Keratinocyte (primary cell): ENCODE measurements around the gene IGFL2. TPM values are rescaled to one million over a fixed set of nuclear protein-coding genes. Genes with fewer than 3 reads are reported as not detected.
A peak's percentile ranks its signal among the peaks of the same experiment; 100 is the strongest.

Experiments used
- DNase-seq: peaks from one replicate; pipeline ENCODE4 v3.0.0-alpha.2; 2011; ENCODE audit warnings: low read depth, missing footprints, low spot score
- FAIRE-seq: peaks from 2 replicates; lab custom pipeline; 2011; peaks lifted over from hg19 to GRCh38; lab: Jason Lieb, UNC
- H2AFZ ChIP-seq: 2 replicates; pipeline ENCODE4 v1.6.0; 2012; ENCODE audit warnings: low read length, control low read depth, inconsistent platforms; ENCODE audit not compliant: control insufficient read depth
- H3K27ac ChIP-seq: 2 replicates; pipeline ENCODE4 v1.5.1; 2011; ENCODE audit warnings: low read length; ENCODE audit not compliant: control insufficient read depth, insufficient read depth
- H3K27me3 ChIP-seq: 3 replicates; pipeline ENCODE4 v1.6.0; 2011; ENCODE audit warnings: low read length; ENCODE audit not compliant: control insufficient read depth, insufficient read depth; ENCODE audit errors: extremely low read depth
- H3K36me3 ChIP-seq, 2 experiments: 2 replicates in 1 of 2; 3 replicates in 1 of 2; pipeline ENCODE4 v1.5.1; 2011; ENCODE audit warnings: low read length in 2 of 2, mild to moderate bottlenecking in 1 of 2; ENCODE audit not compliant: control insufficient read depth in 2 of 2, insufficient read depth in 2 of 2; ENCODE audit errors: extremely low read depth in 1 of 2
- H3K4me1 ChIP-seq: 3 replicates; pipeline ENCODE4 v1.5.1; 2011; ENCODE audit warnings: low read length; ENCODE audit not compliant: control insufficient read depth, insufficient read depth; ENCODE audit errors: extremely low read depth
- H3K4me2 ChIP-seq: 3 replicates; pipeline ENCODE4 v1.6.0; 2011; ENCODE audit warnings: low read depth, low read length; ENCODE audit not compliant: control insufficient read depth, insufficient read depth; ENCODE audit errors: extremely low read depth
- H3K4me3 ChIP-seq, 3 experiments: fragments of 200-600 bp in 1 of 3; sonication (generic) in 1 of 3; 2 replicates in 2 of 3; 3 replicates in 1 of 3; pipeline ENCODE4 v1.5.1; 2011 to 2016; ENCODE audit warnings: low read length in 3 of 3, mild to moderate bottlenecking in 3 of 3, control low read depth in 2 of 3, inconsistent platforms in 1 of 3, low read depth in 1 of 3, mixed read lengths in 1 of 3, mixed run types in 1 of 3, moderate library complexity in 1 of 3; ENCODE audit not compliant: control insufficient read depth in 2 of 3, insufficient read depth in 2 of 3; ENCODE audit errors: extremely low read depth in 1 of 3
- H3K79me2 ChIP-seq: 2 replicates; pipeline ENCODE4 v1.6.0; 2012; ENCODE audit warnings: low read length; ENCODE audit not compliant: control insufficient read depth, insufficient read depth
- H3K9ac ChIP-seq: 3 replicates; pipeline ENCODE4 v1.6.0; 2011; ENCODE audit warnings: low read length; ENCODE audit not compliant: control insufficient read depth, insufficient read depth; ENCODE audit errors: extremely low read depth
- H3K9me1 ChIP-seq: 3 replicates; pipeline ENCODE4 v1.6.0; 2011; ENCODE audit warnings: low read length; ENCODE audit not compliant: control insufficient read depth, insufficient read depth; ENCODE audit errors: extremely low read depth
- H3K9me3 ChIP-seq: 2 replicates; pipeline ENCODE4 v1.5.1; 2012; ENCODE audit warnings: low read depth, low read length; ENCODE audit not compliant: control insufficient read depth
- H4K20me1 ChIP-seq: 3 replicates; pipeline ENCODE4 v1.6.0; 2011; ENCODE audit warnings: low read length; ENCODE audit not compliant: control insufficient read depth, insufficient read depth; ENCODE audit errors: extremely low read depth
- EZH2 ChIP-seq: IDR thresholded peaks from one replicate; pipeline ENCODE4 v1.6.1; 2012; ENCODE audit warnings: inconsistent platforms, mild to moderate bottlenecking, low read length, moderate library complexity
- dilution Hi-C: fragments of 300-500 bp; cut with MboI; formaldehyde crosslinking; loops from one replicate; pipeline ENCODE4 v1.7.0; 2020; ENCODE audit warnings: low sequenced_read_pairs; ENCODE audit not compliant: extremely low pct_ligation_motif_present
- polyA plus RNA-seq, 5 experiments: library from polyadenylated mRNA; depleted of rRNA in 3 of 5; stranded (reverse) in 3 of 5; stranded (forward) in 1 of 5; unstranded in 1 of 5; fragments of >200 nt; gene quantifications; 1 replicate in 1 of 5; 2 replicates in 3 of 5; 3 replicates in 1 of 5; pipeline versions ENCODE4 v1.2.1 to v1.2.3, GENCODE V29; 2011 to 2012; ENCODE audit warnings: missing spikeins in 2 of 5, low read depth in 1 of 5, low replicate concordance in 1 of 5
- TF ChIP-seq, protein P1 (sequence below), 3 experiments: IDR thresholded peaks in 1 of 3; conservative IDR thresholded peaks in 1 of 3; optimal IDR thresholded peaks in 1 of 3; 2 replicates in 2 of 3; 3 replicates in 1 of 3; pipeline versions ENCODE3 to v1.5.1; 2011; ENCODE audit warnings: low read length in 3 of 3, mild to moderate bottlenecking in 3 of 3, moderate library complexity in 2 of 3, control low read depth in 1 of 3, inconsistent platforms in 1 of 3; ENCODE audit not compliant: insufficient read depth in 2 of 3; ENCODE audit errors: extremely low read depth in 1 of 3

Gene IGFL2
- polyA plus RNA-seq, 1 donor (not counting 4 experiments of a cell fraction or from before 2014, with no cell fraction given) = 7.1 TPM

DNA sequence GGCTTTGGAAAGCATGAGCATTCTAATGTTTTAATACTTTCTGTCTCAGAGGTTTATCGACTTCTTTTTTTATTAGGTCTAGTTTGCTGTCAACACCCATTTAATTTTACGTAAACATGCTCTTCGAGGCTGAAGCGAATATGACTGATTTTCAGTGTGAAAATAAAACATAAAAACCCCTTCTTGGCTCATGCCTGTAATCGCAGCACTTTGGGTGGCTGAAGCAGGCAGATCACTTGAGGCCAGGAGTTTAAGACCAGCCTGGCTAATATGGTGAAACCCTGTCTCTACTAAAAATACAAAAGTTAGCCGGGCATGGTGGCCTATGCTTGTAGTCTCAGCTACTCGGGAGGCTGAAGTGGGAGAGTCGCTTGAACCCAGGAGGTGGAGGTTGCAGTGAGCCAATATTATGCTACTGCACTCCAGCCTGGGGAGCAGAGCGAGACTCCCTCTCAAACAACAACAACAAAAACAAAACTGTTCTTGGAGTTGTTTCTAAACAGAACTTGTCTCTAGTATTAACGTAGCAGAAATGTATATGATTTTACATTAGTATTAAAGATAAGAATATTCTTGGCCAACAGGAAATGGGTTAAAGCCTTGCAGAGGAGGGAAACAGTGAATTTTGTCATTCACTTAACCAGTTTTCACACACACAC, 16.4 kb upstream of the IGFL2 start:
- Histone ChIP-seq H3K79me2 (no peaks in the 10 kb centered on the region), H3K36me3 (no peaks in the 10 kb centered on the region), H3K9ac (no peak overlapping the region), H3K27ac (no peak overlapping the region), H3K9me3 (no peaks in the 10 kb centered on the region), H3K4me2 (no peak overlapping the region), H3K4me1 (peaks cover 20% of the 10 kb centered on the region), H3K4me3 (no peak overlapping the region), H2AFZ (no peak overlapping the region), H3K9me1 (no peaks in the 10 kb centered on the region), H4K20me1 (no peaks in the 10 kb centered on the region), H3K27me3 (no peaks in the 10 kb centered on the region)
- DNase-seq (no peak), FAIRE-seq (no peak)
- dilution Hi-C loops = no loop called here
- TF ChIP-seq, protein P1, sequence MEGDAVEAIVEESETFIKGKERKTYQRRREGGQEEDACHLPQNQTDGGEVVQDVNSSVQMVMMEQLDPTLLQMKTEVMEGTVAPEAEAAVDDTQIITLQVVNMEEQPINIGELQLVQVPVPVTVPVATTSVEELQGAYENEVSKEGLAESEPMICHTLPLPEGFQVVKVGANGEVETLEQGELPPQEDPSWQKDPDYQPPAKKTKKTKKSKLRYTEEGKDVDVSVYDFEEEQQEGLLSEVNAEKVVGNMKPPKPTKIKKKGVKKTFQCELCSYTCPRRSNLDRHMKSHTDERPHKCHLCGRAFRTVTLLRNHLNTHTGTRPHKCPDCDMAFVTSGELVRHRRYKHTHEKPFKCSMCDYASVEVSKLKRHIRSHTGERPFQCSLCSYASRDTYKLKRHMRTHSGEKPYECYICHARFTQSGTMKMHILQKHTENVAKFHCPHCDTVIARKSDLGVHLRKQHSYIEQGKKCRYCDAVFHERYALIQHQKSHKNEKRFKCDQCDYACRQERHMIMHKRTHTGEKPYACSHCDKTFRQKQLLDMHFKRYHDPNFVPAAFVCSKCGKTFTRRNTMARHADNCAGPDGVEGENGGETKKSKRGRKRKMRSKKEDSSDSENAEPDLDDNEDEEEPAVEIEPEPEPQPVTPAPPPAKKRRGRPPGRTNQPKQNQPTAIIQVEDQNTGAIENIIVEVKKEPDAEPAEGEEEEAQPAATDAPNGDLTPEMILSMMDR (optimal IDR thresholded peaks at IDR 0.05 in 1 of 3, IDR thresholded peaks at IDR 0.05 in 1 of 3, conservative IDR thresholded peaks at IDR 0.05 in 1 of 3; ENCODE audit: extremely low read depth in 1 of 3, insufficient read depth in 2 of 3, low read length in 3 of 3) = no peak
- no peak for TF ChIP-seq EZH2

DNA sequence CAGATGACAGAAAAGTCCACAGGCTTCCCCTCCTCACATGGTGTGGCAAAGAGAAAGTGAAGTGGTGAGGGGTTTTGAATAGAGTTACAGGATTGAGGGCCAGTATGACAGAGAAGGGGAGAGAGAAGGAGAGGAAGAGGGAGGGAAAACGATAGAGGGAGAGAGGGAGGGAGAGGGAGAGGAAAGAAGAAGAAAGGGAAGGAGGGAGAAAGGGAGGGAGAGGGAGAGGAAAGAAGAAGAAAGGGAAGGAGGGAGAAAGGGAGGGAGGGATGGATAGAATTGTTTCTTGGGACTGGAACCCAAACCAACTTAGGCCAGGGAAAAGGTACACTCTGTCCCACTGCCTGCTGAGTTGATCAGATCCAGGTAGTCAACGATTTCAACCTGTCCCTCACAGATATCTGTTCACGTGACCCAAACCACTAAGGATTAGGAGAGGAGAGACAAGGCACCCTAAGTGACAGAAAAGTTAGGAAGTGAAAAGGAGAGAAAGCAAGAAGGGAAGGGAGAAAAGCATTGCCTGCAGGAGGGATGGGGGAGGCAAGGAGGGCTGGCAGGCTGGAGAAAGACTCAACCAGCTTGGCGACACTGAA, 15.4 kb upstream of the IGFL2 start:
- Histone ChIP-seq H3K27ac (peak overlapping the region; percentile 68), H3K9me1 (no peaks in the 10 kb centered on the region), H4K20me1 (no peaks in the 10 kb centered on the region), H3K79me2 (no peaks in the 10 kb centered on the region), H3K36me3 (no peaks in the 10 kb centered on the region), H3K9me3 (no peaks in the 10 kb centered on the region), H3K27me3 (no peaks in the 10 kb centered on the region), H3K4me3 (peak overlapping the region; percentile 27 to 51 (median 48)), H3K4me2 (peak overlapping the region; percentile 89), H3K9ac (peak overlapping the region; percentile 54), H3K4me1 (peaks cover 20% of the 10 kb centered on the region), H2AFZ (peak overlapping the region; percentile 68)
- no peak for DNase-seq
- no peak for FAIRE-seq
- TF ChIP-seq, protein P1 (optimal IDR thresholded peaks at IDR 0.05 in 1 of 3, IDR thresholded peaks at IDR 0.05 in 1 of 3, conservative IDR thresholded peaks at IDR 0.05 in 1 of 3; ENCODE audit: extremely low read depth in 1 of 3, insufficient read depth in 2 of 3, low read length in 3 of 3) = no peak
- no peak for TF ChIP-seq EZH2
- dilution Hi-C loops = no loop called here
